HepG2 (cell line): ENCODE data around the gene MYO5B. TPM values are rescaled to one million over a fixed set of nuclear protein-coding genes. Genes with fewer than 3 reads are reported as not detected.

ENCODE experiments used
- ATAC-seq: fragments of 200-7000 bp; cut with Tn5 transposase; 3 replicates; pipeline ENCODE4 v1.9.1; 2020; ENCODE audit warnings: mild to moderate bottlenecking, moderate library complexity
- BruUV-seq: library from RNA; stranded (reverse); fragments of 400-500 nt; replicated peaks from 2 replicates; lab custom pipeline; 2021; lab: Mats Ljungman, UMichigan
- CTCF ChIA-PET: fragments of 300-600 bp; formaldehyde crosslinking; extraction: SDS; loops from one replicate; lab custom pipeline; 2021; ENCODE audit warnings: low total read pairs, inconsistent platforms, low intra/inter-chr PET ratio; lab: Yijun Ruan, JAX
- POLR2A ChIA-PET: fragments of 350-600 bp; sonication (Branson Sonifier 250); formaldehyde crosslinking; loops from one replicate; lab custom pipeline; 2020; ENCODE audit warnings: antibody characterized with exemption, inconsistent platforms; lab: Yijun Ruan, JAX
- DNase-seq: peaks from one replicate; pipeline ENCODE4 v3.0.0-alpha.2; 2015; ENCODE audit warnings: low spot score
- FAIRE-seq: peaks from 3 replicates; lab custom pipeline; 2011; peaks lifted over from hg19 to GRCh38; lab: Jason Lieb, UNC
- H2AFZ ChIP-seq: one replicate; pipeline ENCODE4 v1.6.1; 2011; ENCODE audit warnings: low read length, inconsistent platforms
- H3K27ac ChIP-seq: fragments of 300-600 bp; 3 replicates; pipeline ENCODE4 v1.8.0; 2011; ENCODE audit warnings: mixed run types, mild to moderate bottlenecking, mixed read lengths, low read length, inconsistent platforms; ENCODE audit not compliant: insufficient read depth; ENCODE audit errors: extremely low read length
- H3K27me3 ChIP-seq, 2 experiments: fragments of 200-600 bp in 1 of 2; 2 replicates in 1 of 2; 3 replicates in 1 of 2; pipeline versions ENCODE4 v1.6.0 to v1.8.0; 2011; ENCODE audit warnings: low read length in 2 of 2, mild to moderate bottlenecking in 2 of 2, moderate library complexity in 2 of 2, inconsistent platforms in 1 of 2; ENCODE audit not compliant: insufficient read depth in 2 of 2, control insufficient read depth in 1 of 2
- H3K36me3 ChIP-seq, 2 experiments: fragments of 200-600 bp in 1 of 2; replicated peaks in 1 of 2; 2 replicates in 1 of 2; 3 replicates in 1 of 2; pipeline versions ENCODE4 v1.5.1 to v1.8.0; 2011; ENCODE audit warnings: low read length in 2 of 2, inconsistent platforms in 1 of 2; ENCODE audit not compliant: insufficient read depth in 2 of 2, control insufficient read depth in 1 of 2
- H3K4me1 ChIP-seq: 2 replicates; pipeline ENCODE4 v1.5.1; 2012; ENCODE audit warnings: low read length, inconsistent platforms; ENCODE audit not compliant: insufficient read depth
- H3K4me2 ChIP-seq: 2 replicates; pipeline ENCODE4 v1.6.0; 2011; ENCODE audit warnings: low read depth, low read length, inconsistent platforms
- H3K4me3 ChIP-seq, 3 experiments: fragments of 200-600 bp in 1 of 3; sonication (generic), shearing (Covaris generic) in 1 of 3; replicated peaks in 1 of 3; 2 replicates each; pipeline ENCODE4 v1.5.1; 2011 to 2016; ENCODE audit warnings: low read length in 3 of 3, inconsistent platforms in 2 of 3, low read depth in 2 of 3, mild to moderate bottlenecking in 2 of 3, control low read depth in 1 of 3, mixed read lengths in 1 of 3; ENCODE audit not compliant: insufficient read depth in 1 of 3
- H3K79me2 ChIP-seq: one replicate; pipeline ENCODE4 v1.6.1; 2011; ENCODE audit warnings: low read length, inconsistent platforms; ENCODE audit not compliant: insufficient read depth
- H3K9ac ChIP-seq: 2 replicates; pipeline ENCODE4 v1.6.0; 2011; ENCODE audit warnings: mild to moderate bottlenecking, low read depth, low read length, inconsistent platforms; ENCODE audit not compliant: insufficient read depth
- H3K9me3 ChIP-seq: 2 replicates; pipeline ENCODE4 v1.5.1; 2012; ENCODE audit warnings: mild to moderate bottlenecking, low read length
- H4K20me1 ChIP-seq: 2 replicates; pipeline ENCODE4 v1.6.0; 2011; ENCODE audit warnings: inconsistent platforms, mild to moderate bottlenecking, low read length, moderate library complexity; ENCODE audit not compliant: insufficient read depth
- AGO2 ChIP-seq: fragments of 200-400 bp; formaldehyde crosslinking; optimal IDR thresholded peaks from 2 replicates; pipeline ENCODE3; 2017; ENCODE audit warnings: mild to moderate bottlenecking, low read depth, low read length, moderate library complexity
- MAFK ChIP-seq, 2 experiments: IDR thresholded peaks in 1 of 2; conservative IDR thresholded peaks in 1 of 2; 2 replicates each; pipeline ENCODE4 v1.6.1; 2011; ENCODE audit warnings: improper control_type of control experiment in 2 of 2, low read length in 2 of 2
- MTA3 ChIP-seq: sonication (generic); formaldehyde crosslinking; IDR thresholded peaks from 2 replicates; pipeline ENCODE4 v1.4.0; 2020; ENCODE audit warnings: missing genetic modification reagents
- SMARCE1 ChIP-seq: fragments of 450-650 bp; IDR thresholded peaks from 2 replicates; pipeline ENCODE4 v1.6.1; 2017; ENCODE audit warnings: borderline replicate concordance
- ZBTB42 ChIP-seq: sonication (generic); formaldehyde crosslinking; IDR thresholded peaks from 2 replicates; pipeline ENCODE4 v1.5.0; 2020; ENCODE audit warnings: mild to moderate bottlenecking, missing genetic modification reagents
- ZBTB8A ChIP-seq: sonication (generic); formaldehyde crosslinking; IDR thresholded peaks from 2 replicates; pipeline ENCODE4 v1.4.0; 2020; ENCODE audit warnings: mild to moderate bottlenecking, low read depth, missing genetic modification reagents, borderline replicate concordance
- ZMYM2 ChIP-seq: sonication (generic); formaldehyde crosslinking; IDR thresholded peaks from 2 replicates; pipeline ENCODE4 v1.8.0; 2022; ENCODE audit warnings: mild to moderate bottlenecking, missing genetic modification reagents
- ZNF333 ChIP-seq: sonication (generic); formaldehyde crosslinking; IDR thresholded peaks from 2 replicates; pipeline ENCODE4 v1.4.0; 2020; ENCODE audit warnings: mild to moderate bottlenecking, missing genetic modification reagents, borderline replicate concordance
- ZNF468 ChIP-seq: sonication (generic); formaldehyde crosslinking; IDR thresholded peaks from 2 replicates; pipeline ENCODE4 v1.8.0; 2022; ENCODE audit warnings: mild to moderate bottlenecking, moderate library complexity, missing genetic modification reagents
- WGBS: methylation state at CpG from one replicate; pipeline ENCODE4 v1.1.6; 2017; ENCODE audit warnings: low lambda C conversion rate; 5-methylcytosine and 5-hydroxymethylcytosine counted together
- in situ Hi-C: cut with HindIII; loops from 2 replicates; pipeline ENCODE4 v1.10.0; 2017; ENCODE audit warnings: low pct_unique_long_range_greater_than_20kb; ENCODE audit not compliant: extremely low pct_ligation_motif_present
- intact Hi-C: fragments of 100-400 bp; cut with micrococcal nuclease; formaldehyde crosslinking; loops from one replicate; pipeline ENCODE4 v1.10.0; 2022; ENCODE audit not compliant: unreplicated experiment
- polyA plus RNA-seq, 8 experiments: library from polyadenylated mRNA; depleted of rRNA in 3 of 8; stranded (reverse) in 7 of 8; unstranded in 1 of 8; fragments of >200 nt; fragmentation: Illumina TruSeq in 4 of 8; extraction: Trizol in 4 of 8; gene quantifications; 2 replicates each; pipeline versions ENCODE4 v1.2.1 to v1.2.3, GENCODE V29; 2011 to 2016; ENCODE audit warnings: low read depth in 4 of 8, missing spikeins in 1 of 8, mixed read lengths in 1 of 8; ENCODE audit not compliant: insufficient read depth in 1 of 8
- total RNA-seq, 5 experiments: library from RNA; depleted of rRNA; stranded (reverse); fragments of >200 nt; fragmentation: Illumina TruSeq; extraction: Trizol; gene quantifications; 2 replicates each; pipeline ENCODE4 v1.2.3, GENCODE V29; 2016; ENCODE audit warnings: low read depth in 1 of 5
- TF ChIP-seq, protein P1 (sequence below): sonication (generic); formaldehyde crosslinking; IDR thresholded peaks from 2 replicates; pipeline ENCODE4 v1.4.0; 2020; ENCODE audit warnings: missing genetic modification reagents, borderline replicate concordance
- TF ChIP-seq, protein P2 (sequence below): sonication (generic); formaldehyde crosslinking; IDR thresholded peaks from 2 replicates; pipeline ENCODE4 v1.4.0; 2020; ENCODE audit warnings: mild to moderate bottlenecking, low read depth, missing genetic modification reagents

Gene MYO5B
- total and polyA plus RNA-seq, 2 of the 13 experiments (the other 11 are each of a cell fraction or from before 2014, with no cell fraction given): 13.1 to 24.0 TPM

DNA sequence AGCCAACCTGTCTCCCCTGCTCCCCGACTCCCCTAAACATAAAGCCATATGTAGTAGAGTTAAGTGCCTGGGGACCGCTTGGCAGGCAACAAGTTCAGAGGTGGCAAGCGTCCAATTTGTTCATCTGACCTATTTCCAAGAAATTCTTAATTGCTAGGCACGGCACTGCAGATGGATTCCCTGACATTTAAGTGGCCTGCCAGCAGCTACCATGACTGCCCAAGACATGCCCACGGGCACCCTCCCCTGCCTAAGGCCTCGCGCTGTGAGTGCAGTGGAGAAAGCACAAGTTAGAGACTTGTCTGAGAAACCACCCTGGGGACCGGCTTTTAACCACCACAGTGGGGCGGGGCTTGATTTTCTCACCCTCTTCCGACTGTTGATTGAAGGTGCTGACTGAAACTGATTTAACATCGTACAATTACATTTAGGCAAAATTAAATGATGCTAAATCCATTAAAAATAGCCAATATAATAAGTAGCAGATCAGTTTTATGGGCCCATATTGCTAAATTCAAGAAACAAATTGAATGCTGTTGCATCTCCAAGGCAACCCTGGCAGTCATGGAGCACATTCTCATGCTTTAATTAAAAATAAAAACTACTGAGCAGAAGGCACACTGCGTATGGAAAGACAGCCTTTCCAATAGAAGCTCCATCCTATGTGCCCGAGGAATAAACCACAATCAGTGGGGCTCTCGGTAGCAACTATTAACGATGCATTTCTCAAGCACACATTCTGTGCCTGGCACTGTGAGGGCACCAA lies 218.0 kb downstream of the MYO5B start:
- H3K79me2 ChIP-seq: no peaks in the 10 kb centered on the region
- H3K9me3 ChIP-seq: no peaks in the 10 kb centered on the region
- no peak overlapping the region for H3K4me2 ChIP-seq
- DNase-seq: no peak
- no peak for ATAC-seq
- peaks cover 13% of the 10 kb centered on the region for H3K4me1 ChIP-seq
- H4K20me1 ChIP-seq: no peaks in the 10 kb centered on the region
- H3K27me3 ChIP-seq: no peaks in the 10 kb centered on the region
- no peak overlapping the region for H2AFZ ChIP-seq
- no peak overlapping the region for H3K4me3 ChIP-seq
- no TSS peak for BruUV-seq
- intact Hi-C loops: no loop called here
- TF ChIP-seq ZMYM2 (CRISPR knock-in tag): no peak
- TF ChIP-seq ZBTB42: no peak
- TF ChIP-seq ZBTB8A (CRISPR knock-in tag): no peak
- in situ Hi-C loops: no loop called here
- no peak overlapping the region for H3K9ac ChIP-seq
- peaks cover 0 to 16% of the 10 kb centered on the region in 2 experiments; a peak in 3 of 5 replicates for H3K36me3 ChIP-seq
- WGBS: 90% methylated on average over 14 of the region's 15 CpGs
- ChIA-PET CTCF (no interaction called here), POLR2A (no interaction called here)
- FAIRE-seq: no peak
- H3K27ac ChIP-seq: no peak overlapping the region

DNA sequence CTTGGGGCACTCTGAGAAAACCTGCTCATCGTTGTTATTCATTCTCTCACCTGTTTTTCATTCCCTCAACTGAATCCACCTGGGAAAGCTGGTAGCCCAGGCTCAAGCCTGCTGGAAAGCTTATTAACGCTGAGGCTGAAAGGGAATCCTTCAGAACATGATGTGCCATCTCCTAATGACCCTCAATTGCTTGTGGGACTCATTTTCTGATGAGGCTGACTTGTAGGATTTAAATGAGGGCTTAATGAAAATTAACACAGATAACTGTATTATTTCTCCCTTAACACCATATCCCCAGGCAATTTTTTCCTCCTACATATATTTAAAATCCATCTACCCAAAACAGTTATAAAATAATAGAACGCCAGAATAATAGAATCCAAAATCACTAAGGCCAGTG lies 218.9 kb downstream of the MYO5B start:
- POLR2A ChIA-PET: no interaction called here
- FAIRE-seq: no peak
- TF ChIP-seq MAFK (conservative IDR thresholded peaks at IDR 0.05 in 1 of 2, IDR thresholded peaks at IDR 0.05 in 1 of 2; ENCODE audit: low read length in 2 of 2) (no peak), MTA3 (no peak), ZNF333 (CRISPR knock-in tag) (no peak), SMARCE1 (no peak), AGO2 (no peak), ZNF468 (CRISPR knock-in tag) (no peak)
- TF ChIP-seq, protein P1, sequence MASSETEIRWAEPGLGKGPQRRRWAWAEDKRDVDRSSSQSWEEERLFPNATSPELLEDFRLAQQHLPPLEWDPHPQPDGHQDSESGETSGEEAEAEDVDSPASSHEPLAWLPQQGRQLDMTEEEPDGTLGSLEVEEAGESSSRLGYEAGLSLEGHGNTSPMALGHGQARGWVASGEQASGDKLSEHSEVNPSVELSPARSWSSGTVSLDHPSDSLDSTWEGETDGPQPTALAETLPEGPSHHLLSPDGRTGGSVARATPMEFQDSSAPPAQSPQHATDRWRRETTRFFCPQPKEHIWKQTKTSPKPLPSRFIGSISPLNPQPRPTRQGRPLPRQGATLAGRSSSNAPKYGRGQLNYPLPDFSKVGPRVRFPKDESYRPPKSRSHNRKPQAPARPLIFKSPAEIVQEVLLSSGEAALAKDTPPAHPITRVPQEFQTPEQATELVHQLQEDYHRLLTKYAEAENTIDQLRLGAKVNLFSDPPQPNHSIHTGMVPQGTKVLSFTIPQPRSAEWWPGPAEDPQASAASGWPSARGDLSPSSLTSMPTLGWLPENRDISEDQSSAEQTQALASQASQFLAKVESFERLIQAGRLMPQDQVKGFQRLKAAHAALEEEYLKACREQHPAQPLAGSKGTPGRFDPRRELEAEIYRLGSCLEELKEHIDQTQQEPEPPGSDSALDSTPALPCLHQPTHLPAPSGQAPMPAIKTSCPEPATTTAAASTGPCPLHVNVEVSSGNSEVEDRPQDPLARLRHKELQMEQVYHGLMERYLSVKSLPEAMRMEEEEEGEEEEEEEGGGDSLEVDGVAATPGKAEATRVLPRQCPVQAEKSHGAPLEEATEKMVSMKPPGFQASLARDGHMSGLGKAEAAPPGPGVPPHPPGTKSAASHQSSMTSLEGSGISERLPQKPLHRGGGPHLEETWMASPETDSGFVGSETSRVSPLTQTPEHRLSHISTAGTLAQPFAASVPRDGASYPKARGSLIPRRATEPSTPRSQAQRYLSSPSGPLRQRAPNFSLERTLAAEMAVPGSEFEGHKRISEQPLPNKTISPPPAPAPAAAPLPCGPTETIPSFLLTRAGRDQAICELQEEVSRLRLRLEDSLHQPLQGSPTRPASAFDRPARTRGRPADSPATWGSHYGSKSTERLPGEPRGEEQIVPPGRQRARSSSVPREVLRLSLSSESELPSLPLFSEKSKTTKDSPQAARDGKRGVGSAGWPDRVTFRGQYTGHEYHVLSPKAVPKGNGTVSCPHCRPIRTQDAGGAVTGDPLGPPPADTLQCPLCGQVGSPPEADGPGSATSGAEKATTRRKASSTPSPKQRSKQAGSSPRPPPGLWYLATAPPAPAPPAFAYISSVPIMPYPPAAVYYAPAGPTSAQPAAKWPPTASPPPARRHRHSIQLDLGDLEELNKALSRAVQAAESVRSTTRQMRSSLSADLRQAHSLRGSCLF: no peak
- TF ChIP-seq, protein P2, sequence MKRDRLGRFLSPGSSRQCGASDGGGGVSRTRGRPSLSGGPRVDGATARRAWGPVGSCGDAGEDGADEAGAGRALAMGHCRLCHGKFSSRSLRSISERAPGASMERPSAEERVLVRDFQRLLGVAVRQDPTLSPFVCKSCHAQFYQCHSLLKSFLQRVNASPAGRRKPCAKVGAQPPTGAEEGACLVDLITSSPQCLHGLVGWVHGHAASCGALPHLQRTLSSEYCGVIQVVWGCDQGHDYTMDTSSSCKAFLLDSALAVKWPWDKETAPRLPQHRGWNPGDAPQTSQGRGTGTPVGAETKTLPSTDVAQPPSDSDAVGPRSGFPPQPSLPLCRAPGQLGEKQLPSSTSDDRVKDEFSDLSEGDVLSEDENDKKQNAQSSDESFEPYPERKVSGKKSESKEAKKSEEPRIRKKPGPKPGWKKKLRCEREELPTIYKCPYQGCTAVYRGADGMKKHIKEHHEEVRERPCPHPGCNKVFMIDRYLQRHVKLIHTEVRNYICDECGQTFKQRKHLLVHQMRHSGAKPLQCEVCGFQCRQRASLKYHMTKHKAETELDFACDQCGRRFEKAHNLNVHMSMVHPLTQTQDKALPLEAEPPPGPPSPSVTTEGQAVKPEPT: no peak

More for the DNA sequence above, 218.9 kb downstream of the MYO5B start:
- WGBS: 84% methylated on average over 3 of the region's 3 CpGs
- Histone ChIP-seq H3K36me3 (peaks cover 0 to 16% of the 10 kb centered on the region in 2 experiments; a peak in 3 of 5 replicates), H4K20me1 (no peaks in the 10 kb centered on the region), H3K4me2 (no peak overlapping the region), H3K9ac (no peak overlapping the region), H3K4me1 (peaks cover 13% of the 10 kb centered on the region), H3K79me2 (no peaks in the 10 kb centered on the region), H2AFZ (no peak overlapping the region), H3K9me3 (no peaks in the 10 kb centered on the region), H3K27me3 (no peaks in the 10 kb centered on the region), H3K4me3 (no peak overlapping the region), H3K27ac (no peak overlapping the region)
- in situ Hi-C loops: no loop called here
- no TSS peak for BruUV-seq
- DNase-seq (no peak), ATAC-seq (no peak)
- CTCF ChIA-PET: no interaction called here
- intact Hi-C loops: no loop called here
